ENCODE measurements around the gene TOR2A.

The TOR2A gene

GRCh38 chr9:127767909-127768331 is 32.8 kb upstream of the TOR2A start:
- H3K4me3 ChIP-seq (ENCODE audit: low read length): no peak overlapping the region
- no peaks in the 10 kb centered on the region for H4K20me1 ChIP-seq (ENCODE audit: insufficient read depth, low read length)
- no peaks in the 10 kb centered on the region for H3K9me2 ChIP-seq (replicated peaks; ENCODE audit: insufficient read depth, low read length)
- no peaks in the 10 kb centered on the region for H3K9me3 ChIP-seq (replicated peaks; ENCODE audit: insufficient read depth, low read length)
- H3F3A ChIP-seq (ENCODE audit: insufficient read depth, low read length): peaks cover 21% of the 10 kb centered on the region; the same call in 1 of the 2 replicates
- H3K27me3 ChIP-seq (replicated peaks; ENCODE audit: insufficient read depth, low read length): no peaks in the 10 kb centered on the region
- peaks cover 20% of the 10 kb centered on the region for H3K4me1 ChIP-seq (ENCODE audit: low read length)
- no peak for DNase-seq
- H2AFZ ChIP-seq (ENCODE audit: low read length): no peak overlapping the region
- no peak overlapping the region for H3K4me2 ChIP-seq (ENCODE audit: low read depth, low read length)
- TF ChIP-seq EZH2phosphoT487 (IDR thresholded peaks at IDR 0.05; ENCODE audit: low read length) (no peak), EZH2 (optimal IDR thresholded peaks at IDR 0.05; ENCODE audit: low read depth, low read length) (no peak), CTCF (IDR thresholded peaks at IDR 0.05; ENCODE audit: low read length) (no peak)
- no peaks in the 10 kb centered on the region for H3K36me3 ChIP-seq (replicated peaks; ENCODE audit: insufficient read depth, low read length)
- H3K27ac ChIP-seq (ENCODE audit: low read length): no peak overlapping the region
- H3K9ac ChIP-seq (ENCODE audit: low read length): no peak overlapping the region
- peaks cover 41% of the 10 kb centered on the region for H3K79me2 ChIP-seq (ENCODE audit: low read length)

GRCh38 chr9:127767410-127767809 is 32.3 kb upstream of the TOR2A start:
- peaks cover 41% of the 10 kb centered on the region for H3K79me2 ChIP-seq (ENCODE audit: low read length)
- no peaks in the 10 kb centered on the region for H4K20me1 ChIP-seq (ENCODE audit: insufficient read depth, low read length)
- H3K4me3 ChIP-seq (ENCODE audit: low read length): no peak overlapping the region
- H2AFZ ChIP-seq (ENCODE audit: low read length): no peak overlapping the region
- H3K4me2 ChIP-seq (ENCODE audit: low read depth, low read length): no peak overlapping the region
- no peaks in the 10 kb centered on the region for H3K9me3 ChIP-seq (replicated peaks; ENCODE audit: insufficient read depth, low read length)
- H3K27me3 ChIP-seq (replicated peaks; ENCODE audit: insufficient read depth, low read length): no peaks in the 10 kb centered on the region
- H3K36me3 ChIP-seq (replicated peaks; ENCODE audit: insufficient read depth, low read length): no peaks in the 10 kb centered on the region
- H3K4me1 ChIP-seq (ENCODE audit: low read length): peaks cover 20% of the 10 kb centered on the region
- no peak overlapping the region for H3K27ac ChIP-seq (ENCODE audit: low read length)
- TF ChIP-seq CTCF (IDR thresholded peaks at IDR 0.05; ENCODE audit: low read length): no peak
- TF ChIP-seq EZH2phosphoT487 (IDR thresholded peaks at IDR 0.05; ENCODE audit: low read length): no peak
- TF ChIP-seq EZH2 (optimal IDR thresholded peaks at IDR 0.05; ENCODE audit: low read depth, low read length): no peak
- H3K9me2 ChIP-seq (replicated peaks; ENCODE audit: insufficient read depth, low read length): no peaks in the 10 kb centered on the region
- no peak for DNase-seq
- H3K9ac ChIP-seq (ENCODE audit: low read length): no peak overlapping the region
- peaks cover 17% of the 10 kb centered on the region; the same call in 1 of the 2 replicates for H3F3A ChIP-seq (ENCODE audit: insufficient read depth, low read length)

GRCh38 chr9:127765418-127765817 is 30.3 kb upstream of the TOR2A start:
- no peaks in the 10 kb centered on the region for H4K20me1 ChIP-seq (ENCODE audit: insufficient read depth, low read length)
- H3K4me3 ChIP-seq (ENCODE audit: low read length): no peak overlapping the region
- H3K4me1 ChIP-seq (ENCODE audit: low read length): peaks cover 11% of the 10 kb centered on the region
- H3F3A ChIP-seq (ENCODE audit: insufficient read depth, low read length): peaks cover 4% of the 10 kb centered on the region; the same call in 1 of the 2 replicates
- no peak for TF ChIP-seq EZH2phosphoT487 (IDR thresholded peaks at IDR 0.05; ENCODE audit: low read length)
- TF ChIP-seq EZH2 (optimal IDR thresholded peaks at IDR 0.05; ENCODE audit: low read depth, low read length): no peak
- TF ChIP-seq CTCF (IDR thresholded peaks at IDR 0.05; ENCODE audit: low read length): no peak
- H3K9me3 ChIP-seq (replicated peaks; ENCODE audit: insufficient read depth, low read length): no peaks in the 10 kb centered on the region
- no peak overlapping the region for H2AFZ ChIP-seq (ENCODE audit: low read length)
- H3K4me2 ChIP-seq (ENCODE audit: low read depth, low read length): no peak overlapping the region
- peaks cover 35% of the 10 kb centered on the region for H3K79me2 ChIP-seq (ENCODE audit: low read length)
- no peaks in the 10 kb centered on the region for H3K36me3 ChIP-seq (replicated peaks; ENCODE audit: insufficient read depth, low read length)
- no peak for DNase-seq
- H3K9me2 ChIP-seq (replicated peaks; ENCODE audit: insufficient read depth, low read length): no peaks in the 10 kb centered on the region
- H3K9ac ChIP-seq (ENCODE audit: low read length): no peak overlapping the region
- no peak overlapping the region for H3K27ac ChIP-seq (ENCODE audit: low read length)
- H3K27me3 ChIP-seq (replicated peaks; ENCODE audit: insufficient read depth, low read length): no peaks in the 10 kb centered on the region

Data from MM.1S (cell line).